HCT116 (cell line): ENCODE measurements around the gene ADARB2. TPM values are rescaled to one million over a fixed set of nuclear protein-coding genes. Genes with fewer than 3 reads are reported as not detected.

Experiments used
- ATAC-seq: fragments of 200-7000 bp; cut with Tn5 transposase; 2 replicates; pipeline ENCODE4 v1.9.1; 2020; ENCODE audit warnings: mild to moderate bottlenecking, moderate library complexity
- BruUV-seq: library from RNA; stranded (reverse); fragments of 400-500 nt; replicated peaks from 2 replicates; lab custom pipeline; 2021; lab: Mats Ljungman, UMichigan
- CTCF ChIA-PET: fragments of 300-600 bp; sonication (Branson Sonifier 250); formaldehyde crosslinking; loops from one replicate; lab custom pipeline; 2021; ENCODE audit warnings: antibody characterized with exemption; lab: Charles Lee
- POLR2A ChIA-PET: fragments of 300-600, 350-600 bp; sonication (Branson Sonifier 250); formaldehyde crosslinking; loops from one replicate; lab custom pipeline; 2021; ENCODE audit warnings: antibody characterized with exemption; lab: Charles Lee
- RAD21 ChIA-PET, 2 experiments: fragments of 300-600 bp; sonication (Branson Sonifier 250); formaldehyde crosslinking; loops; one replicate each; lab custom pipeline; 2023; ENCODE audit warnings: low total read pairs in 2 of 2; ENCODE audit not compliant: uncharacterized antibody in 2 of 2, unreplicated experiment in 2 of 2, low non-redundant PET in 1 of 2; lab: Charles Lee
- DNase-seq: peaks from one replicate; pipeline ENCODE4 v3.0.0-alpha.2; 2010; ENCODE audit warnings: low read depth, low spot score
- H2AFZ ChIP-seq: fragments of 200-600 bp; shearing (Covaris generic), sonication (generic); 2 replicates; pipeline ENCODE4 v1.6.1; 2017; ENCODE audit warnings: low read depth, mixed run types, mixed read lengths, antibody characterized with exemption, low read length; ENCODE audit not compliant: poor library complexity, severe bottlenecking
- H3K27ac ChIP-seq: 2 replicates; pipeline ENCODE4 v1.5.1; 2012; ENCODE audit warnings: low read depth, low read length
- H3K27me3 ChIP-seq: fragments of 200-600 bp; sonication (generic); 2 replicates; pipeline ENCODE4 v1.6.1; 2016; ENCODE audit warnings: mixed run types, low read length, mixed read lengths; ENCODE audit not compliant: insufficient read depth
- H3K36me3 ChIP-seq, 2 experiments: fragments of 200-500 bp in 1 of 2; fragments of 200-600 bp in 1 of 2; sonication (Bioruptor generic) in 1 of 2; sonication (generic) in 1 of 2; 2 replicates each; pipeline versions ENCODE4 v1.5.1 to v1.6.1; 2014 to 2016; ENCODE audit warnings: low read length in 2 of 2, inconsistent platforms in 1 of 2, mixed read lengths in 1 of 2, mixed run types in 1 of 2; ENCODE audit not compliant: insufficient read depth in 2 of 2, control insufficient read depth in 1 of 2
- H3K4me1 ChIP-seq, 2 experiments: fragments of 200-600 bp in 1 of 2; sonication (generic) in 1 of 2; 2 replicates each; pipeline versions ENCODE4 v1.5.1 to v1.6.1; 2012 to 2017; ENCODE audit warnings: low read length in 2 of 2, inconsistent platforms in 1 of 2, mild to moderate bottlenecking in 1 of 2, mixed read lengths in 1 of 2, mixed run types in 1 of 2, moderate library complexity in 1 of 2; ENCODE audit not compliant: insufficient read depth in 2 of 2, control insufficient read depth in 1 of 2
- H3K4me2 ChIP-seq: fragments of 200-600 bp; sonication (generic); 2 replicates; pipeline ENCODE4 v1.6.1; 2017; ENCODE audit warnings: mixed run types, low read length, mixed read lengths
- H3K4me3 ChIP-seq, 2 experiments: fragments of 200-600 bp in 1 of 2; sonication (generic) in 1 of 2; replicated peaks in 1 of 2; 2 replicates each; pipeline ENCODE4 v1.5.1; 2011 to 2016; ENCODE audit warnings: low read length in 2 of 2, control low read depth in 1 of 2, low read depth in 1 of 2, mild to moderate bottlenecking in 1 of 2, mixed read lengths in 1 of 2, mixed run types in 1 of 2
- H3K79me2 ChIP-seq: fragments of 200-600 bp; sonication (generic); 2 replicates; pipeline ENCODE4 v1.6.1; 2017; ENCODE audit warnings: mild to moderate bottlenecking, mixed run types, low read length, moderate library complexity, mixed read lengths; ENCODE audit not compliant: insufficient read depth
- H3K9ac ChIP-seq: fragments of 200-600 bp; sonication (generic); 2 replicates; pipeline ENCODE4 v1.6.1; 2016; ENCODE audit warnings: low read length, mixed read lengths
- H3K9me2 ChIP-seq: fragments of 200-600 bp; sonication (generic), shearing (Covaris generic); 2 replicates; pipeline ENCODE4 v1.6.1; 2017; ENCODE audit warnings: mixed run types, mild to moderate bottlenecking, moderate library complexity; ENCODE audit not compliant: insufficient read depth
- H3K9me3 ChIP-seq, 2 experiments: fragments of 200-500 bp in 1 of 2; fragments of 200-600 bp in 1 of 2; sonication (Bioruptor generic) in 1 of 2; sonication (generic) in 1 of 2; 2 replicates each; pipeline ENCODE4 v1.6.1; 2014 to 2017; ENCODE audit warnings: low read length in 2 of 2, mixed read lengths in 2 of 2, inconsistent platforms in 1 of 2, low read depth in 1 of 2, mild to moderate bottlenecking in 1 of 2, mixed run types in 1 of 2, moderate library complexity in 1 of 2; ENCODE audit not compliant: control insufficient read depth in 1 of 2, insufficient read depth in 1 of 2
- H4K20me1 ChIP-seq: fragments of 200-600 bp; sonication (generic), shearing (Covaris generic); 2 replicates; pipeline ENCODE4 v1.6.1; 2017; ENCODE audit warnings: mixed run types, mild to moderate bottlenecking, moderate library complexity; ENCODE audit not compliant: insufficient read depth
- FOSL1 ChIP-seq: IDR thresholded peaks from 2 replicates; pipeline ENCODE4 v1.6.1; 2012; ENCODE audit warnings: low read depth
- JUND ChIP-seq: IDR thresholded peaks from 2 replicates; pipeline ENCODE4 v1.6.1; 2012
- POLR2AphosphoS5 ChIP-seq: IDR thresholded peaks from 2 replicates; pipeline ENCODE4 v1.6.1; 2011; ENCODE audit warnings: mild to moderate bottlenecking, low read depth, low read length, moderate library complexity
- RAD21 ChIP-seq: IDR thresholded peaks from 2 replicates; pipeline ENCODE4 v1.6.1; 2012; ENCODE audit warnings: low read depth, mild to moderate bottlenecking
- intact Hi-C: fragments of 100-400 bp; cut with micrococcal nuclease; formaldehyde crosslinking; loops from 2 replicates; pipeline ENCODE4 v1.10.0; 2022
- total RNA-seq: library from RNA; stranded (reverse); gene quantifications from one replicate; pipeline ENCODE4 v1.2.1, GENCODE V29; 2021; ENCODE audit not compliant: unreplicated experiment
- TF ChIP-seq, protein P1 (sequence below), 3 experiments: fragments of 200-600 bp in 1 of 3; sonication (generic) in 1 of 3; IDR thresholded peaks in 2 of 3; conservative IDR thresholded peaks in 1 of 3; 2 replicates each; pipeline ENCODE4 v1.5.1; 2012 to 2017; ENCODE audit warnings: low read depth in 2 of 3, low read length in 2 of 3, antibody characterized with exemption in 1 of 3, borderline replicate concordance in 1 of 3, control low read depth in 1 of 3, mild to moderate bottlenecking in 1 of 3, mixed read lengths in 1 of 3, mixed run types in 1 of 3, moderate library complexity in 1 of 3; ENCODE audit not compliant: insufficient read depth in 1 of 3
- TF ChIP-seq, protein P2 (sequence below): IDR thresholded peaks from 2 replicates; pipeline ENCODE4 v1.6.1; 2012

ADARB2 gene
- total RNA-seq, 1 experiment from 2014 or later: not detected

DNA sequence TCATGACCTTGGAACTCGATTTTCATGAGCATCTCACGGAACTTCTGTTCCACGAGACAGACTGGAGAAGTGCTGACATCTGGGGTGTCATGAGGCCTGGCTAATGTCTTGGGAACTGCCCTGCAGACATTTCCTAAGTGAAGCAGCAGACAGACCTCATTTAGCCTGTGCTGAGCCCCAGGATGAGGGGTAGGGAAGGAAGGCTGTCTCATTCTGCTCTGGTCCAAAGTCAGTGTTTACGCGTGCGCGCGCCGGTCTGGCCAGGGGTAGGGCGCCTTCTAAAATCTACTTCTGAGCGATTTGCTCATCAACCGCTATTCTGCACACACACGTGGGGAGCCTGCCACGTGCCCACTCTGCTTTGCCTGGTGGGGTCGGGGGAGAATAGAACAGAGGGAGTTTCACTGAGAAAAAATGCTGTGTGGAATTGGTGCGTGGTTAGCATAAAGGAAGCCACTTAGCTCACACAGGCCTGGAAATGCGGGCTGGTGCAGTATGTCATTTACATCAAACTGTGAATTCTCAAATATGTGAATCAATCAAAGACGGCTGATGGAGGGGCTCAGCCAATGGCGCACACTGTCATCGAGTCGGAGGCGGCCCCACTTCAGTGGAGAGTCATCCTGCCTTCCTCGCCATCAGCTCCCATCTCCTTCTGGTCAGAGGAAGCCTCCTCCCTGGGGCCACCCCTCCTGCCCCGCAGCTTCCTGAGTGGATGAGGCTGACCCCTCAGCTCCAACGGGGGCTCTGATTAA, 335.1 kb downstream of the ADARB2 start (continued):
- TF ChIP-seq, protein P1, sequence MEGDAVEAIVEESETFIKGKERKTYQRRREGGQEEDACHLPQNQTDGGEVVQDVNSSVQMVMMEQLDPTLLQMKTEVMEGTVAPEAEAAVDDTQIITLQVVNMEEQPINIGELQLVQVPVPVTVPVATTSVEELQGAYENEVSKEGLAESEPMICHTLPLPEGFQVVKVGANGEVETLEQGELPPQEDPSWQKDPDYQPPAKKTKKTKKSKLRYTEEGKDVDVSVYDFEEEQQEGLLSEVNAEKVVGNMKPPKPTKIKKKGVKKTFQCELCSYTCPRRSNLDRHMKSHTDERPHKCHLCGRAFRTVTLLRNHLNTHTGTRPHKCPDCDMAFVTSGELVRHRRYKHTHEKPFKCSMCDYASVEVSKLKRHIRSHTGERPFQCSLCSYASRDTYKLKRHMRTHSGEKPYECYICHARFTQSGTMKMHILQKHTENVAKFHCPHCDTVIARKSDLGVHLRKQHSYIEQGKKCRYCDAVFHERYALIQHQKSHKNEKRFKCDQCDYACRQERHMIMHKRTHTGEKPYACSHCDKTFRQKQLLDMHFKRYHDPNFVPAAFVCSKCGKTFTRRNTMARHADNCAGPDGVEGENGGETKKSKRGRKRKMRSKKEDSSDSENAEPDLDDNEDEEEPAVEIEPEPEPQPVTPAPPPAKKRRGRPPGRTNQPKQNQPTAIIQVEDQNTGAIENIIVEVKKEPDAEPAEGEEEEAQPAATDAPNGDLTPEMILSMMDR (IDR thresholded peaks at IDR 0.05 in 2 of 3, conservative IDR thresholded peaks at IDR 0.05 in 1 of 3; ENCODE audit: borderline replicate concordance in 1 of 3, insufficient read depth in 1 of 3, low read depth in 2 of 3, low read length in 2 of 3): no peak

DNA sequence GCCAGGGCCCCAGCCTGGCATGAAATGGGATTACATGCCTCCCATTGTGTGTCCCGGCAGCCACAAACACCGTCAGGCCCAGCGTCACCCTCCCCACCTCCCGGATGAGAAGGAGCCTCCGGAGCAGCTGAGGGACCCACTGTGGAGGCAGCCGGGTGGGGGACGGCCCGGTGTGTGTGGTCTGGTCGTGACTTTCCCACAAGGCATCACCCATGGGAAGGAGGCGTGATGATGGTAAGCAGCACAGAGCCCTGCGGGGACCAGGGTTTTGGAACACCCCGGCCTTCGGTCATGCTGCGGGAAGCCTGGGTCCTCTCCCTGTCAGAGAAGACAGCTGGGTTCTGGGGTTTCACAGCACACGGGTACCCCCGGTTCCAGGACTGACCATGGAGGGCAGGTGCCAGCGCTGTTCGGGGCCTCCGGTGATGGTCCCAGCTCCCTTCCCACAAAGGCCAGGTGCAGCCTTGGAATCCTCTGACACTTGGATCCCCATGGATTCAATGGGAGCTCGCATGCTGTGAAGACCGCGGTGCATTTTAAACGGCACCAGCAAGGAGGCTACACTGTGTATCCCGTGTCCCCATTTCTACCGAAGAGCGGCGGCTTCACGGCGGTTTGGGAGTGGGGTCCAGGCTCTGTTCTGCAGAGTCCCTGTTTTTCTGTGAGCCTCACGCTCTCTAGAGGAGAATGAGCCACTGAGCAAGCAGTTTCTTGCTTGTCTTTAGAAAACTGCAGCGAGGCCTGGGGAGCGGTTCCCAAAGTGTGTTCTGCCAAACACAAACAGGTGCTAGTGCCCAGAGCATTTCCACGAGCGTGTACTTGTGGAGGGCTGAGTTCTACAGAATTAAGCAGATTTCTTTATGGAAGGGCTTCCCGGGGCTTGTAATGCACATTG, 336.0 kb downstream of the ADARB2 start:
- H3K9ac ChIP-seq: no peak overlapping the region
- H3K27me3 ChIP-seq: peaks cover 9% of the 10 kb centered on the region; the same call in 1 of the 2 replicates
- no peak overlapping the region for H3K4me2 ChIP-seq
- no TSS peak for BruUV-seq
- intact Hi-C loops: no loop called here
- H3K79me2 ChIP-seq: no peaks in the 10 kb centered on the region
- H4K20me1 ChIP-seq: no peaks in the 10 kb centered on the region
- no peaks in the 10 kb centered on the region for H3K36me3 ChIP-seq
- ATAC-seq (no peak), DNase-seq (no peak)
- no peak overlapping the region for H2AFZ ChIP-seq
- ChIA-PET CTCF (no interaction called here), POLR2A (no interaction called here), RAD21 (no interaction called here)
- TF ChIP-seq, protein P2, sequence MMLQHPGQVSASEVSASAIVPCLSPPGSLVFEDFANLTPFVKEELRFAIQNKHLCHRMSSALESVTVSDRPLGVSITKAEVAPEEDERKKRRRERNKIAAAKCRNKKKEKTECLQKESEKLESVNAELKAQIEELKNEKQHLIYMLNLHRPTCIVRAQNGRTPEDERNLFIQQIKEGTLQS: no peak
- TF ChIP-seq JUND: no peak
- TF ChIP-seq RAD21: no peak
- TF ChIP-seq FOSL1: no peak
- no peak for TF ChIP-seq POLR2AphosphoS5
- H3K27ac ChIP-seq: no peak overlapping the region
- no peaks in the 10 kb centered on the region for H3K9me3 ChIP-seq
- H3K4me3 ChIP-seq: no peak overlapping the region
- H3K9me2 ChIP-seq: no peaks in the 10 kb centered on the region
- H3K4me1 ChIP-seq: peaks cover 3 to 13% of the 10 kb centered on the region in 2 experiments; a peak in 1 of 4 replicates
